GM18517 (cell line): ENCODE results near the gene ZDBF2.
"Not testable (repeated sequence)": the region's sequence is repeated elsewhere in the genome, so short reads cannot be mapped to it uniquely, and the experiment has no call there.

ENCODE experiments used
- ATAC-seq: cut with Tn5 transposase; IDR thresholded peaks from one replicate; pipeline ENCODE4 v1.9.1; 2021; ENCODE audit warnings: mild to moderate bottlenecking, moderate library complexity; ENCODE audit not compliant: unreplicated experiment

The ZDBF2 gene

DNA sequence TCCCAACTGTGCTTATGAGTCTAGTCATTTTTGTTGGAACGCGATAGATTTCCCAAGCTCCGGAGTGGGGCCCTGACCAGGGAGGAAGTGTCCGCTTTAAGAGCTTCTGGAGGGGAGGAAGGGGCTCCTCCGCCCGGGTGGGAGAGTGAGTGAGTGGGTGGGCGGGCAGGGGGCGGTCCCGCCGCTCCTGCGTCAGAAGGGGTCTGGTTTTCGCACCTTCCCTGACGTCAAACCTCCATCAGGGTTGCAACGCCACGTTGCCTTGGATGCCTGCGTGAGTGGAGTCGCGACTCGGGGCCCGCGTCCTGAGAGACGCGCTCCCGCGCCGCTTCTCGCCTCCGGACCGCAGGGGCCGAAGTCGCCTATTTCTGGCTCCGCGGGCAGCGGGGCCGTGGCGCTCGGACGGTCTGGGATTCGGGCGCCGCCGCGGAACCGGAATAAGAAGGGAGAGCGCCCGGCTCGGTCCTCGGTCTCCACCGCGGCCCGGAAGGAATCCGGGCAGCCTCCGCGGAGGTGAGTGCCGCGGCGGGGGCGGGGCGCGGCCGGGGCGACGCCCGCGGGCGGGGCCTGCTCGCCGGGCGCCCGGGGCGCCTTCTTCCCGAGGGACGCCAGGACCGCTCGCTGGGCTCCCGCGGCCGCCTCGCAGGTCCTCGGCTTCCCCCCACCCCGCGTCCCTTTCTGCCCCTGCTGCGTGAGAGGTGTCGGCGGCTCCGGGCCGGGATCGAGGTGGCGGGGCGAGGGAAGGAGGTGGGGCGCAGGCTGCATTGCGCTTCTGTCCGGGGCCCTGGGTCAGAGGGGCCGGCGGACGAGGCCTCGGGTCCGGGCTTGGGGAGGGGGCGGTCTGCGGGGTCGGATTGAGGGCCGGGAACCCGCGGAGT, at the start of gene ZDBF2:
ZDBF2 (plus strand) TSS at position 230 of the 878 bp plus-strand sequence. CDS start 7,187 bp downstream, outside the sequence.
- peak; percentile 67 for ATAC-seq

DNA sequence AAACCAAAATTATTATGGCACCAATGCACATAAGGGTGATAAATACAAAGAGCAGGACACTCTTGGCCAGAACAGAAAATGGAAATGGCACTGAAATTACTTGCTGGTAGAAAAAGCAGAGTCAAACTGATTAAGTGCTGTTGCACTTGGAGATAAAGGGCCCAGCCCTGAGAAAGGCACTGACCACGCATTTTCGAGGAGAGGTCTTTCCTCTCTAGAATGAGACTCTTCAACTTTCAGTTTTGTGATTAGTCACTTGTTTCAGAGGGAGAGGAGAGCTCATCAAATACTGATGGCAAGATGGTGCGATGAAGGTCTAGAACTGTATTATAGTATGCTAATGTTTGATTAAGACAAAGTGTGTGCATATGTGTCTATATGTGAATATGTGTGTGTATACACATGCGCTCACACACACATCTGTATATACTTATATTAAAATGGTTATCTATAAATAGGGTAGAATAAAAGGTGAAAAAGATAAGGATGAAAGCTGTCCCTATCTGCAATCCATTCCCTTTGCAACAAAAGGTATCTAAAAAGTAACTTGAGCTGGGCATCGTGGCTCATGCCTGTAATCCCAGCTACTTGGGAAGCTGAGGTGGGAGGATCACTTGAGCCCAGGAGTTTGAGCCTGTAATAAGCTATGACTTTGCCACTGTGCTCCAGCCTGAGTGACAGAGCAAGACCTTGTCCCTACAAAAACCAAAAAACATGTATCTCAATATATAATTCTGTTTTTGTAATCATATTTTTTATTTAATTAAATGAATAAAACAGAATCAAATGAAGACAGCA, 48.8 kb upstream of the ZDBF2 start:
- ATAC-seq, result peak; percentile 95

- ATAC-seq, result not testable (repeated sequence)
Measured at GRCh38 chr2:206228636-206229035, 45.8 kb upstream of the ZDBF2 start.

GRCh38 chr2:206229642-206230041, 44.8 kb upstream of the ZDBF2 start:
- no peak for ATAC-seq

DNA sequence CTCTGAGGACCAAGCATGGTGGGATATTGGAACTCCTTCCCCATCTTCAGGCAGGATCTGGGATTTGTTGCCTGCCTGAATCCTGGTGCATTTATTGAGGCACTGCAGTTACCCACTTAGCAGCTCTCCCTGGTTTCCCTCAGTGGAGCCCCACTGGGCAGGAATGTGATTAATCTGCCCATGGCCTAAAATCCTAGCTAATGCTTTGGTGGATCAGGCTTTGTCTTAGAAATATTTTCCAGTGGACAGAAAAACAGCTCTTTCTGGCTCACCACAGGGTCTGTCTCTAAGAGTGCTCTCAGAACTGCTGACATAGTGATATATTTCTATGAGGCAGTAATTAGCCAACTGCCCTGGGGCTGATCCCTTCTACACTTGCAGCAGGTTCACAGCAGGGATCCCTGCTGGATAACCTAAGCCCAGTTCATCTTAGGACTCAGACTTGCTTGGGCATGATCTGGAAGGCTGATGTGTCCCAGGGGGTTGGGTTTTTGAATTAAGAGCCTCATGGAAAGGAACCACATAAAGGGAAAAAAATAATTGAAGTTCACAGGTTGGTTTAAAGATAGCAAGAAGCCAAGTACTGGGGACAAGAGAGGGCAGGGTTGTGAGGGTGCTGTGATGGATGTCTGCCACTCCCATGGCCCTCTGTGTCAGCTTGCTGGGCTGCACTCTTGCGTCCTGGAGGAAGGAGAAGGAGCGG, 44.3 kb upstream of the ZDBF2 start:
- no peak for ATAC-seq

- no peak for ATAC-seq
Measured at GRCh38 chr2:206231669-206232286, 42.7 kb upstream of the ZDBF2 start.

DNA sequence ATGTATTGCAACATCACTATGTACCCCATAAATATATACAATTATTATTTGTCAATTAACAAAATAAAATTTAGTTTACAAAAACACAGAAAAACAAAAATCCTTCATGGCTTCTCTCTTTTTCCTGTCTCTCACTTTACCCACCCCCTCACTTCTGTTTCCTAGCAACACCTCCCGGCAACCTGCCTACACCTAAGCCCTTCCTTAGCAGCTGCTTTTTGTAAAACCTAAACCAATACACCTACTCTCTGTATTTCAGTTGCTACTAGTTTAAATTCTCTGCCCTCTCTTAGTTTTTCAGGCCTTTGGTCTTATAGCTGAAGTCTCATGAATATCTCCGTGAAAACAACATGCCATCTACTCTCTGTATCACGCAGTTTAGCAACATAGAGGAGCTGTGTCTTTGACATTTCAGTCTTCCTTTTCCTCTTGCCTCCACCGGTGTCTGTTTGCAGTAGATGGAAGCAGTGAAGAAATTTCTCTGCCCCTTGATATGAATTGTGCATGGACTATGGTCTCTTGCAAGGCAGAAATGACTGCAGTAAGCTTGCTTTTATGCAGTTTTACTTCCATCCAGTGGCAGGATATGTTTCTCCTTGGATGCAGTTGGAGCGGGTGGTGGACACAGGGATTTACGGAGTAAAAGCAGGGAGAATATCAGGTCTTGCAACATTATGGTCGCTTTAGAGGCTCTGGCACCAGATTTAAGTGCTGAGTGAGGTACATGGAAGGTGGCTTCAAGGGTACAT, 42.0 kb upstream of the ZDBF2 start:
- no peak for ATAC-seq

DNA sequence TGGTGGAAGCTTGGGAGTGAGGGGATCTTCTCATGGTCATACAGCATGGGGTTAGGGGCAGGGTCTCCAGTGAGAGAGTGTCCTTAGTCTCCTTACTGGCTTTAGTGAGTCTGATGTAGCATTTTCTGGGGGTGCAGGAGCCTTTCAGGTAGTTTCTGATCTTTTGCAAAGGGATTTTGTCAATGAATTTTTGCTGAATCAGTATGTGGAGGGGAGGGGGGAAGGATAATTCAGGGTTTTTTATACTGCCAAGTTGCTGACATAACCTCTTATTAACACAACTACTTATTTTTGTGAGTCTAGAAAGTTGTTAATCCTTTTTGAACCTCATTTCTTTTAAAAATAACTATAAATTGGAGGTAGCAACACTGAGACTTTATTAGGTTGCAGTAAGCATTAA, 35.3 kb upstream of the ZDBF2 start:
- ATAC-seq, result no peak

- no peak for ATAC-seq
Measured at GRCh38 chr2:206240327-206240726, 34.1 kb upstream of the ZDBF2 start.

- no peak for ATAC-seq
Measured at GRCh38 chr2:206241736-206242135, 32.7 kb upstream of the ZDBF2 start.

GRCh38 chr2:206245265-206245672, 29.2 kb upstream of the ZDBF2 start:
- peak; percentile 50 for ATAC-seq

- ATAC-seq, result no peak
Measured at GRCh38 chr2:206250041-206250897, 24.2 kb upstream of the ZDBF2 start.

DNA sequence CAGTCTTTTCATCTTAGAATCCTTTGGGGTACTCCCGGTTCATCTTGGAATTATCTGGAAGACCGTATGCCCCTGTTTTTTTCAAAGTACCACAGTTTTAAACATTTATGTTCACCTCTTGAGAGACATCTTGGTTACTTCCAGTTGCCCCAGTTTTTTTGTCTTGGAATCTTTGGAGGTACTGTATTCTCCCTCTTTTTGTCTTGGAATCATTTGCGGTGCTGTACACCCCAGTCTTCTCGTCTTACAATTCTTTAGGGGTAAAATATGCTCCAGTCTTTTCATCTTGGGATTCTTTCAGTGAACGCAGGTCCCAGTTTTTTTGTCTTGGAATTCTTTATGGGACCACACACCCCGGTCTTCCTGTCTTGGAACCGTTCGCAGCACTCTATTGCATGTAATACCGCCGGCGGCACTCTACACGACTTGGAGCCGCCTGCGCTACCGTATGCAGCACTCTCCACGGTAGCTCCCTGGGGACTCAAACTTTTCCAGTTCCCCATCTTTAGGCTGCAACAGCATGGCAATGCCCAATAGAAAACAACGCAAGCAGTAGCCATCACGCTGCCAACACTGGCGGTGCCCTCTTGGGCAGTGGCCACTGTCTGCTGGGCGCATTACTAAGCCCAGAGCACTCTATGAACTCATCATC, 21.2 kb upstream of the ZDBF2 start:
- no peak for ATAC-seq

GRCh38 chr2:206253777-206254166, 20.7 kb upstream of the ZDBF2 start:
- no peak for ATAC-seq

GRCh38 chr2:206255003-206255402, 19.5 kb upstream of the ZDBF2 start:
- no peak for ATAC-seq

DNA sequence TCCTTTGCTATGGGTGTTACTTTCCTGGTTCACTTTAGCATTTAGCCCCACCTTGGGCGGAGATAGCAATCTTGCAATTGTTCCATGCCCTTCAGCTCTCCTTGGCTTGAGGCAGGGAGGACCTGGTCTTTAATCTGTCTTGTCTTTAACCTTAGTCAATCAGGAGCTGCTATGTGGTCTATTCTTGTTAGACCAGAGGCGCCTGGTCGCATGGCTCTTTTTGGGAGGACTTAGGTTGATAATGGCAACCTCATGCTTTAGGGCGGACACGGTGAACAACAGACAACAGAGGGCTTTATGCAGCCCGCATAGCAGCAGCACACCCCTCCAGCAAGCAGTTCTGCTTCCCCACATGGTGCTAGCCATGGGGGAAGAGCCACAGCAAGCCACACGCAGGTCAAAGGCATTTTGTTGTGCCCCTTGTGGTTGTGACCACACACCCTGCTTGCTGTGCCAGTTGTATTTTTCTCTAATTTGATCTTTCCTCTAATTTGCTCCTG, 17.7 kb upstream of the ZDBF2 start:
- no peak for ATAC-seq

GRCh38 chr2:206257350-206257749, 17.1 kb upstream of the ZDBF2 start:
- no peak for ATAC-seq

GRCh38 chr2:206257861-206258260, 16.6 kb upstream of the ZDBF2 start:
- no peak for ATAC-seq

- ATAC-seq, result not testable (repeated sequence)
Measured at GRCh38 chr2:206258615-206259014, 15.8 kb upstream of the ZDBF2 start.
